Stomach (tissue), 19 donors: ENCODE measurements around the gene KRT12. TPM values are rescaled to one million over a fixed set of nuclear protein-coding genes. Genes with fewer than 3 reads are reported as not detected.

Experiments
- DNase-seq, 2 donors: peaks; one replicate each; pipeline versions ENCODE4 v3.0.0 to v3.0.0-alpha.2; 2013 to 2019
- H3K27ac ChIP-seq, 5 donors: fragments of 200-600 bp in 4 of 5; sonication (generic) in 4 of 5; one replicate each; pipeline ENCODE4 v1.5.1; 2013 to 2019; ENCODE audit warnings: mild to moderate bottlenecking in 1 of 5, moderate library complexity in 1 of 5
- H3K27me3 ChIP-seq, 3 donors: fragments of 200-600 bp; sonication (generic); one replicate each; pipeline ENCODE4 v1.5.1; 2017 to 2019; ENCODE audit warnings: mixed run types in 1 of 3
- H3K36me3 ChIP-seq, 4 donors: fragments of 200-600 bp; sonication (generic); 1 replicate in 3 of 4; 2 replicates in 1 of 4; pipeline ENCODE4 v1.5.1; 2016 to 2019
- H3K4me1 ChIP-seq, 4 donors: fragments of 200-600 bp; sonication (generic); one replicate each; pipeline ENCODE4 v1.5.1; 2016 to 2019
- H3K4me3 ChIP-seq, 4 donors: fragments of 200-600 bp; sonication (generic) in 3 of 4; one replicate each; pipeline ENCODE4 v1.5.1; 2016 to 2019; ENCODE audit warnings: mild to moderate bottlenecking in 1 of 4
- H3K9me3 ChIP-seq, 4 donors: fragments of 200-600 bp; sonication (generic); one replicate each; pipeline ENCODE4 v1.5.1; 2016 to 2019
- CTCF ChIP-seq, 7 experiments: fragments of 450-650 bp in 4 of 7; fragments of 200-600 bp in 3 of 7; sonication (generic) in 3 of 7; IDR thresholded peaks; one replicate each; pipeline ENCODE4 v1.5.1; 2016 to 2019; ENCODE audit warnings: antibody characterized with exemption in 7 of 7, control low read depth in 2 of 7, mild to moderate bottlenecking in 1 of 7
- EP300 ChIP-seq: sonication (generic); formaldehyde crosslinking; IDR thresholded peaks from one replicate; pipeline ENCODE4 v1.6.1; 2017; ENCODE audit warnings: antibody characterized with exemption
- POLR2A ChIP-seq, 4 donors: fragments of 450-650 bp; IDR thresholded peaks; one replicate each; pipeline ENCODE4 v1.6.1; 2016; ENCODE audit warnings: antibody characterized with exemption in 4 of 4, control low read depth in 2 of 4, mild to moderate bottlenecking in 1 of 4, moderate library complexity in 1 of 4
- POLR2AphosphoS5 ChIP-seq, 3 donors: sonication (generic); formaldehyde crosslinking; IDR thresholded peaks; one replicate each; pipeline ENCODE4 v1.6.1; 2016; ENCODE audit warnings: antibody characterized with exemption in 3 of 3
- WGBS, 5 donors: extraction: QIAGEN DNeasy Blood & Tissue Kit in 3 of 5; methylation state at CpG; one replicate each; pipeline versions ENCODE4 v1.1.5 to v1.1.7; 2013 to 2018; 5-methylcytosine and 5-hydroxymethylcytosine counted together
- intact Hi-C: fragments of 100-400 bp; cut with DNase I; formaldehyde crosslinking; loops from one replicate; pipeline ENCODE4 v1.15.1; 2023; ENCODE audit warnings: low total_unique reads
- long read RNA-seq, 10 donors: transcript quantifications; one replicate each; lab custom pipeline, GENCODE V29; 2026
- polyA plus RNA-seq, 3 donors: library from polyadenylated mRNA; stranded (reverse); fragments of 200-250 nt; gene quantifications; one replicate each; pipeline ENCODE4 v1.2.3, GENCODE V29; 2013
- total RNA-seq, 5 donors: library from RNA; depleted of rRNA; stranded (reverse); fragments of >200 nt; gene quantifications; one replicate each; pipeline versions ENCODE4 v1.1.0 to v1.2.3, GENCODE V29; 2014 to 2016
- donor health status: healthy with polysubstance abuse.
- donor health status: Bipolar disorder and iron deficiency.
- donor health status: healthy.

The KRT12 gene
- 10 to 100 TPM in 2 of 5 donors, 1 to 10 TPM in 1, not detected in 2; 1.1 to 57.6 (median 14.0) TPM for total RNA-seq
- polyA plus RNA-seq: under 1 TPM in 1 of 3 donors, not detected in 2; 0.61 TPM
- long read RNA-seq, donor 1: 0 reads
- long read RNA-seq, donor 2: 0 reads
- long read RNA-seq, donor 3: 0 reads
- long read RNA-seq, donor 4: 0 reads
- long read RNA-seq, donor 5: 0 reads
- long read RNA-seq, donor 6: 0 reads
- long read RNA-seq, donor 7: 0 reads
- long read RNA-seq, donor 8: 0 reads
- long read RNA-seq, donor 9: 0 reads
- long read RNA-seq, donor 10: 0 reads

DNA sequence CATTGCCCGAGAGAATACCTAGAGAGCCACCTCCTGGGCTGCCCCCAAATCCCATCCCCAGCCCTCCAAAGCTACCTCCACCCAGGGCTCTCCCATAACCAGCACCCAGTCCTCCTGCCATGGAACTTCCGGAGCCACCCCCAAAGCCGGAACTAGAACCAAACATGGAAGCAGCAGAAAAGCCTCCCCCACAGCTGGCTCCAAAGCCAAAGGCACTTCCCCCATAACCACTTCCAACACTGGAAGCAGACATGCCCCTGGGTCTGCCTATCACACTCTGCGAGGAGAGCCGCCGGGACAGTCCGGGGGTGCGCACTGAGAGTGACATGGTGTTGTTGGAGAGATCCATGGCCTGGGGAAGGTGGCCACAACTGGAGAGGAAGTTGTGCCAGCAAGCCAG lies at the start of gene KRT12:
TSS of gene KRT12 (minus strand) at position 386 of the 400 bp plus-strand sequence. CDS start at position 349, 37 bp downstream.
- intact Hi-C loops: no loop called here
- no peak for TF ChIP-seq POLR2A (IDR thresholded peaks at IDR 0.05)
- TF ChIP-seq POLR2AphosphoS5 (IDR thresholded peaks at IDR 0.05): no peak
- TF ChIP-seq CTCF (IDR thresholded peaks at IDR 0.05): no peak
- TF ChIP-seq EP300: no peak
- WGBS, 5 donors: 91 to 96% (median 92%) methylated on average over 6 to 8 of the region's 8 CpGs

GRCh38 chr17:40916366-40916765 lies 49.3 kb upstream of the KRT12 start:
- intact Hi-C loops: no loop called here
- Histone ChIP-seq H3K36me3 (no peaks in the 10 kb centered on the region), H3K4me3 (no peak overlapping the region), H3K27me3 (no peaks in the 10 kb centered on the region), H3K4me1 (no peaks in the 10 kb centered on the region), H3K9me3 (no peaks in the 10 kb centered on the region), H3K27ac (no peak overlapping the region)
- TF ChIP-seq POLR2A (IDR thresholded peaks at IDR 0.05): no peak
- no peak for TF ChIP-seq EP300
- TF ChIP-seq CTCF (IDR thresholded peaks at IDR 0.05): no peak
- no peak for TF ChIP-seq POLR2AphosphoS5 (IDR thresholded peaks at IDR 0.05)
- no peak for DNase-seq
- WGBS, 5 donors: 0 to 71% (median 47%) methylated on average over 1 of the region's 1 CpG

More for the DNA sequence above, at the start of gene KRT12:
- Histone ChIP-seq H3K4me3 (no peak within 1 kb of the TSS), H3K27ac (no peak within 1 kb of the TSS), H3K36me3 (no peaks in the 10 kb centered on the region), H3K9me3 (no peaks in the 10 kb centered on the region), H3K4me1 (no peaks in the 10 kb centered on the region), H3K27me3 (peaks cover 0 to 33% (median 0%) of the 10 kb centered on the region in 3 donors)
- no peak for DNase-seq

DNA sequence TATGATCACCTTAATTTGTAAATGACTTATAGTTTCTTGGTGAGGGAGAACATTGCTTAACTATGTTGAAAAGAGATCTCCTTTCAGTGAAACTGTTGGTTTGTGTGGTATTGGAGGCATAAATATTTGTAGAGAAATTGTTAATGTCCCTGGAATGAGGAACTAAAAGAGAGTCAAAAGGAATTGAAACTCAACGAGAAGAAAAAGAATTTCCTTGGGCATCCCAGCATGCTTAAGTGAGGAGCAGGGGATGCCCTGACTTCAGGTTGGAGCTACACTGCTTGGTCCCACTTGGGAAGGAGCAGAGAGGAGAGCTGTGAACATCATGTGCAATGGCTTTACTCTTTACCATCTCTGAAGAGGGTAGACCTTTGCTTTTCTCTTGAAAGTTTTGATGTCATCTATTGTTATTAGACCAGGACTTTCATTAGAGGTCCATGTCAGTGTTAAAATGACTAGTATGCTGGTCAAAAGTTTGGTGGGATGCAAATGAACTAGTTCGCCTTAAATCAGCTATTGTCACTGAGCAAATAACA lies 48.8 kb upstream of the KRT12 start:
- TF ChIP-seq EP300 (no peak), POLR2A (IDR thresholded peaks at IDR 0.05) (no peak), CTCF (IDR thresholded peaks at IDR 0.05) (no peak), POLR2AphosphoS5 (IDR thresholded peaks at IDR 0.05) (no peak)
- no peak overlapping the region for H3K4me3 ChIP-seq
- no peaks in the 10 kb centered on the region for H3K36me3 ChIP-seq
- H3K27me3 ChIP-seq: no peaks in the 10 kb centered on the region
- H3K4me1 ChIP-seq: no peaks in the 10 kb centered on the region
- no peak for DNase-seq
- 45 to 55% (median 52%) methylated on average over 2 of the region's 2 CpGs for WGBS, 5 donors
- intact Hi-C loops: no loop called here
- H3K9me3 ChIP-seq: no peaks in the 10 kb centered on the region
- peak overlapping the region in 1 of 5 donors; percentile 10 for H3K27ac ChIP-seq

GRCh38 chr17:40915199-40915661 lies 48.2 kb upstream of the KRT12 start:
- Histone ChIP-seq H3K27ac (peak overlapping the region in 1 of 5 donors; percentile 10), H3K9me3 (no peaks in the 10 kb centered on the region), H3K4me1 (peaks cover 0 to under 1% (median 0%) of the 10 kb centered on the region in 4 donors), H3K4me3 (no peak overlapping the region), H3K27me3 (no peaks in the 10 kb centered on the region), H3K36me3 (no peaks in the 10 kb centered on the region)
- 40 to 79% (median 61%) methylated on average over 3 of the region's 3 CpGs for WGBS, 5 donors
- TF ChIP-seq CTCF (IDR thresholded peaks at IDR 0.05) (no peak), POLR2AphosphoS5 (IDR thresholded peaks at IDR 0.05) (no peak), EP300 (no peak), POLR2A (IDR thresholded peaks at IDR 0.05) (no peak)
- intact Hi-C loops: no loop called here
- DNase-seq: no peak
